ENCODE measurements around the gene ZFAND2B. TPM values are rescaled to one million over a fixed set of nuclear protein-coding genes. Genes with fewer than 3 reads are reported as not detected.

Gene ZFAND2B
- total and polyA plus RNA-seq, 12 donors: 24.7 to 156 (median 34.9) TPM

DNA sequence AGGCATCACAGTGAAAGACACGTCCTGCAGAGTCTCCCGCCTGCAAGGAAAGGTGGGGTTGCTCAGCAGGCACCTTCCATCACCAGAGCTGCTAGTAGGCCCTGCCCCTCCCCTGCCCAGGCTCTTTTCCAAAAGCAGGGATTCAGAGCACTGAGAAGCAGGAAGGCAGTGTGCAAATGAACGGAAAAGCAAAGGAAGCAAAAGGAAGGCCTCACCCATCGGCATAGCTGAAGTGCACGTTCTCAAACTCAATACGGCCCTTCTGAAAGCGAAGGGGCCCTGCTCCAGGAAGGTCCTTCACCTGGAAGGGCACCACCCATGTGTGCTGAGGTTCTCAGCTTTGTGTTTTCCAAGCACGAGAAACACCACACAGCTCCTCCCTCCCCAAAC is 6.4 kb downstream of the ZFAND2B start:
- intact Hi-C loops (cut with DNase I): loop anchor here (5.0 to 10.0 kb wide), 2 partner anchors 41 to 48 kb away; partner anchors contain the start of genes NHEJ1 (in 1 of the 2) and SLC23A3 (in 1 of the 2)
- Histone ChIP-seq H3K27ac (no peak overlapping the region), H3K9me3 (replicated peaks in 1 of 3) (no peaks in the 10 kb centered on the region), H3K27me3 (no peaks in the 10 kb centered on the region), H3K4me3 (no peak overlapping the region), H3K4me1 (replicated peaks in 1 of 2) (peaks cover 8 to 20% of the 10 kb centered on the region in 2 donors), H3K36me3 (replicated peaks in 1 of 2) (peaks cover 0 to 63% of the 10 kb centered on the region in 2 donors)
- WGBS, 4 donors: 87 to 95% (median 91%) methylated on average over 6 to 8 of the region's 8 CpGs
- no peak for TF ChIP-seq POLR2A (IDR thresholded peaks at IDR 0.05)
- TF ChIP-seq, protein P1, sequence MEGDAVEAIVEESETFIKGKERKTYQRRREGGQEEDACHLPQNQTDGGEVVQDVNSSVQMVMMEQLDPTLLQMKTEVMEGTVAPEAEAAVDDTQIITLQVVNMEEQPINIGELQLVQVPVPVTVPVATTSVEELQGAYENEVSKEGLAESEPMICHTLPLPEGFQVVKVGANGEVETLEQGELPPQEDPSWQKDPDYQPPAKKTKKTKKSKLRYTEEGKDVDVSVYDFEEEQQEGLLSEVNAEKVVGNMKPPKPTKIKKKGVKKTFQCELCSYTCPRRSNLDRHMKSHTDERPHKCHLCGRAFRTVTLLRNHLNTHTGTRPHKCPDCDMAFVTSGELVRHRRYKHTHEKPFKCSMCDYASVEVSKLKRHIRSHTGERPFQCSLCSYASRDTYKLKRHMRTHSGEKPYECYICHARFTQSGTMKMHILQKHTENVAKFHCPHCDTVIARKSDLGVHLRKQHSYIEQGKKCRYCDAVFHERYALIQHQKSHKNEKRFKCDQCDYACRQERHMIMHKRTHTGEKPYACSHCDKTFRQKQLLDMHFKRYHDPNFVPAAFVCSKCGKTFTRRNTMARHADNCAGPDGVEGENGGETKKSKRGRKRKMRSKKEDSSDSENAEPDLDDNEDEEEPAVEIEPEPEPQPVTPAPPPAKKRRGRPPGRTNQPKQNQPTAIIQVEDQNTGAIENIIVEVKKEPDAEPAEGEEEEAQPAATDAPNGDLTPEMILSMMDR (IDR thresholded peaks at IDR 0.05): no peak
- DNase-seq: peak in 1 of 7 donors; percentile 13

DNA sequence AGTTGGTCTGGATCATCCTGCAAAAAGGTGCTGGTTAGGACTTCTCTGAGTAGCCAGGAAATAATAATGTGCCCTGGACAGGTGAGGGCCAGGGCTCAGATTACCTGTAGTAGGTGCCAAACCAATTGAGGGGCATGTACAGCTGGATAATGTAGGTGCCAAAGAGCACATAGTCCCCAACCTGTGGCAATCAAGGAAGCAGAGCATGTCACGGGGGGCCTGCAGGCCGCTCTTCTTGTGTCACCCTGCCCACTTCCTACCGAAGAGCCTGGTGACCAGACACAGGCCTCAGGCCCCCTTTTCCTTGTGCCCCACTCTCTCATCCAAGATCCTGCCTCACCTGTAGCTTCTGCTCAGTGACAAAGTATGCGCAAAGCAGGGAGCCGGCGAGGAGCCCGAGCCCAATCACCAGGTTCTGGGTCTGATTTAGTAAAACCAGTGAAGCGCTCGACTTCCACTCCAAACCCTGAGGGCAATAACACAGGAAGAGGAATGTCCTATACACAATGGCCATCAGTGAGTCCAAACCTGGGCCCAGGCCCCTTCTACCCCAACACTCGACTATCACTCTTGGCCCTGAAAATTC is 7.0 kb downstream of the ZFAND2B start:
- WGBS, 4 donors: 89 to 98% (median 95%) methylated on average over 6 to 10 of the region's 10 CpGs
- no peaks in the 10 kb centered on the region for H3K27me3 ChIP-seq
- no peak overlapping the region for H3K27ac ChIP-seq
- H3K4me1 ChIP-seq (replicated peaks in 1 of 2): peaks cover 14 to 21% of the 10 kb centered on the region in 2 donors
- no peak for DNase-seq
- no peaks in the 10 kb centered on the region for H3K9me3 ChIP-seq (replicated peaks in 1 of 3)
- intact Hi-C loops (cut with DNase I): loop anchor here (5.0 to 10.0 kb wide), 2 partner anchors 41 to 49 kb away; partner anchors contain the start of genes NHEJ1 (in 1 of the 2) and SLC23A3 (in 1 of the 2)
- no peak for TF ChIP-seq POLR2A (IDR thresholded peaks at IDR 0.05)
- TF ChIP-seq, protein P1 (IDR thresholded peaks at IDR 0.05): no peak
- H3K36me3 ChIP-seq (replicated peaks in 1 of 2): peaks cover 0 to 58% of the 10 kb centered on the region in 2 donors
- no peak overlapping the region for H3K4me3 ChIP-seq

DNA sequence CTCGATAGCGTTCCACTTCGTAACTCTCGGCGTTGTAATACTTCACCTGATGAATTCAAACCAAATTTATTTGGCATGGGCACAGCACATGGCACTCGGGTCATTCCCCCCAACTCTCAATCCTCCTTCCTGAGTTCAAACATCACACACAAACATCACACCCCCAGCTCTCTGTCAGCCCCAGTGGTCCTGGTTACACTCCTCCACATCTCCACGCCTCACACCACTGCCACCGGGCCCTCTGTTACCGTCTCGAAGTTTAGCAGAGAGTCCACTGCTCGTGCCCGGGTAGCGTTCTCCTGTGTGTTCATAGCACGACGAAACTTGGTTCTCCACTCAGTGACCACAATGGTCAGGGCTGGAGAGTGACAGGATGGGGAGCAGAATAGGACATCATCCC is 7.6 kb downstream of the ZFAND2B start:
- intact Hi-C loops (cut with DNase I): loop anchor here (5.0 to 10.0 kb wide), 2 partner anchors 42 to 49 kb away; partner anchors contain the start of genes NHEJ1 (in 1 of the 2) and SLC23A3 (in 1 of the 2)
- Histone ChIP-seq H3K36me3 (replicated peaks in 1 of 2) (peaks cover 0 to 52% of the 10 kb centered on the region in 2 donors), H3K27me3 (no peaks in the 10 kb centered on the region), H3K4me3 (no peak overlapping the region), H3K9me3 (replicated peaks in 1 of 3) (no peaks in the 10 kb centered on the region), H3K4me1 (replicated peaks in 1 of 2) (peaks cover 17 to 24% of the 10 kb centered on the region in 2 donors), H3K27ac (no peak overlapping the region)
- TF ChIP-seq POLR2A (IDR thresholded peaks at IDR 0.05): no peak
- TF ChIP-seq, protein P1 (IDR thresholded peaks at IDR 0.05): no peak
- 92 to 96% (median 94%) methylated on average over 15 of the region's 15 CpGs for WGBS, 4 donors
- DNase-seq: no peak

DNA sequence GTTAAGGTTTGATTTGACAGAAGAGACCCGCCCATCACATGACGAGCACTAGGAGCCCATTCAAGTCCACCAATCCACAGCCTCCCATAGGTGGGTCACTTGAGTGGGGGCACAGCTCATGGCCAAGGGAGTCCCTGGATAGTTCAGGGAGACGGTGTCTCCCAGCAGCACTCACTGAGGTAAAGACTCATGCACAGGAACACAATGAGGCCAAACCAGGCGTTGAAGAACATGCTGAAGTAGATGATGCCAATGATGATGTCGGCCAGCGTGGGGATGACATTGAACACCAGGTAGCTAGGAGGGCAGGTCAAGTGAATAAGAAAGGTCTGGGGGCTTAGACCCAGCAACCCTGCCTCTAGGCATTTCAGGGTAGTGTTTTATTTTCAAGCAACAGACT is 8.2 kb downstream of the ZFAND2B start:
- no peak for DNase-seq
- H3K4me3 ChIP-seq: no peak overlapping the region
- TF ChIP-seq, protein P1 (IDR thresholded peaks at IDR 0.05): no peak
- TF ChIP-seq POLR2A (IDR thresholded peaks at IDR 0.05): no peak
- H3K36me3 ChIP-seq (replicated peaks in 1 of 2): peaks cover 0 to 50% of the 10 kb centered on the region in 2 donors
- 91 to 96% (median 92%) methylated on average over 6 of the region's 6 CpGs for WGBS, 4 donors
- H3K27ac ChIP-seq: no peak overlapping the region
- intact Hi-C loops (cut with DNase I): loop anchor here (5.0 to 10.0 kb wide), 2 partner anchors 42 to 50 kb away; partner anchors contain the start of genes NHEJ1 (in 1 of the 2) and SLC23A3 (in 1 of the 2)
- H3K27me3 ChIP-seq: no peaks in the 10 kb centered on the region
- peaks cover 23 to 30% of the 10 kb centered on the region in 2 donors for H3K4me1 ChIP-seq (replicated peaks in 1 of 2)
- H3K9me3 ChIP-seq (replicated peaks in 1 of 3): no peaks in the 10 kb centered on the region
